DOHH2 (cell line): ENCODE data around the gene CLIC5.

Source experiments
- H3F3A ChIP-seq: fragments of 200-600 bp; sonication (generic), shearing (Covaris generic); 2 replicates; pipeline ENCODE4 v1.6.0; 2016; ENCODE audit warnings: antibody characterized with exemption, mild to moderate bottlenecking; ENCODE audit not compliant: control insufficient read depth, insufficient read depth
- H3K27ac ChIP-seq: fragments of 200-600 bp; sonication (generic); 2 replicates; pipeline ENCODE4 v1.5.1; 2014; ENCODE audit warnings: low read depth, mild to moderate bottlenecking, low read length, moderate library complexity
- H3K27me3 ChIP-seq: fragments of 200-600 bp; sonication (generic); 2 replicates; pipeline ENCODE4 v1.6.1; 2014; ENCODE audit warnings: mild to moderate bottlenecking, low read length, mixed read lengths; ENCODE audit not compliant: control insufficient read depth
- H3K36me3 ChIP-seq: fragments of 200-600 bp; sonication (generic); 2 replicates; pipeline ENCODE4 v1.6.1; 2014; ENCODE audit warnings: mild to moderate bottlenecking, low read length, moderate library complexity, mixed read lengths; ENCODE audit not compliant: control insufficient read depth
- H3K4me1 ChIP-seq: fragments of 200-600 bp; sonication (generic); 2 replicates; pipeline ENCODE4 v1.6.1; 2014; ENCODE audit warnings: mild to moderate bottlenecking, low read length, mixed read lengths; ENCODE audit not compliant: control insufficient read depth
- H3K4me2 ChIP-seq: fragments of 200-600 bp; sonication (generic); 2 replicates; pipeline ENCODE4 v1.6.0; 2014; ENCODE audit warnings: mild to moderate bottlenecking, low read length, moderate library complexity
- H3K4me3 ChIP-seq: fragments of 200-600 bp; sonication (generic); 2 replicates; pipeline ENCODE4 v1.5.1; 2014; ENCODE audit warnings: mild to moderate bottlenecking, low read length, mixed read lengths
- H3K79me2 ChIP-seq: fragments of 200-600 bp; sonication (generic); 2 replicates; pipeline ENCODE4 v1.6.1; 2014; ENCODE audit warnings: mild to moderate bottlenecking, low read length, mixed read lengths; ENCODE audit not compliant: control insufficient read depth
- H3K9me2 ChIP-seq: fragments of 200-600 bp; sonication (generic); replicated peaks from 2 replicates; pipeline ENCODE4 v1.6.1; 2014; ENCODE audit warnings: mild to moderate bottlenecking, low read length, mixed read lengths; ENCODE audit not compliant: control insufficient read depth
- H3K9me3 ChIP-seq: fragments of 200-600 bp; sonication (generic); 2 replicates; pipeline ENCODE4 v1.6.1; 2014; ENCODE audit warnings: antibody characterized with exemption, low read length, mixed read lengths; ENCODE audit not compliant: control insufficient read depth, insufficient read depth
- H4K20me1 ChIP-seq: fragments of 200-600 bp; sonication (generic); 2 replicates; pipeline ENCODE4 v1.6.0; 2014; ENCODE audit warnings: low read depth, mild to moderate bottlenecking, antibody characterized with exemption, low read length, moderate library complexity; ENCODE audit not compliant: control insufficient read depth, insufficient read depth
- EZH2phosphoT487 ChIP-seq: fragments of 200-600 bp; sonication (generic); IDR thresholded peaks from 2 replicates; pipeline ENCODE4 v1.6.1; 2017; ENCODE audit warnings: borderline replicate concordance, mild to moderate bottlenecking, antibody characterized with exemption, low read length, moderate library complexity, mixed read lengths
- TF ChIP-seq, protein P1 (sequence below): fragments of 200-600 bp; sonication (generic); IDR thresholded peaks from one replicate; pipeline ENCODE4 v1.5.1; 2014; ENCODE audit warnings: antibody characterized with exemption, mild to moderate bottlenecking, low read depth, low read length; ENCODE audit not compliant: poor library complexity, severe bottlenecking

The CLIC5 gene

DNA sequence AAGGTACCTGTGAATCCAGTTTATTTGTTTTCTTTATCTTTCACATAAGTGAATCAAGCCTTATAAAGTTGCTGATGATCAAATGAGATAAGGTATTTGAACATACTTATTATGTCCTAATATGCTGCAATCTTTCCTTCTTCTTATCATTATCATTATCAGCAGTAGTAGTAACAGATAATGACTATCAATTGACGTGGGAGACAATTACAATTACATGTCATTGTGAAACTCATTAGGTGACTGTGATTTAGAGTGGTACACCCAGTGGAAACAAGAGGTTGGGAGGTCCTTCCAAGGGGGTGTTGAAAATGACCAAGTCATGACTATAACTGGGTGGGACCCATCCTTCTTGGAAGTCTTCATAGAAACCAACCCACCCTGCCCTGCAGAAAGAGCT lies 2.8 kb downstream of the CLIC5 start:
- Histone ChIP-seq H3K4me1 (no peaks in the 10 kb centered on the region), H3K79me2 (no peaks in the 10 kb centered on the region), H3K4me2 (no peak overlapping the region), H3F3A (no peaks in the 10 kb centered on the region), H4K20me1 (no peaks in the 10 kb centered on the region), H3K36me3 (no peaks in the 10 kb centered on the region), H3K4me3 (no peak overlapping the region), H3K9me3 (peaks cover 5% of the 10 kb centered on the region; the same call in 1 of the 2 replicates), H3K9me2 (no peaks in the 10 kb centered on the region), H3K27ac (no peak overlapping the region), H3K27me3 (no peaks in the 10 kb centered on the region)
- TF ChIP-seq, protein P1, sequence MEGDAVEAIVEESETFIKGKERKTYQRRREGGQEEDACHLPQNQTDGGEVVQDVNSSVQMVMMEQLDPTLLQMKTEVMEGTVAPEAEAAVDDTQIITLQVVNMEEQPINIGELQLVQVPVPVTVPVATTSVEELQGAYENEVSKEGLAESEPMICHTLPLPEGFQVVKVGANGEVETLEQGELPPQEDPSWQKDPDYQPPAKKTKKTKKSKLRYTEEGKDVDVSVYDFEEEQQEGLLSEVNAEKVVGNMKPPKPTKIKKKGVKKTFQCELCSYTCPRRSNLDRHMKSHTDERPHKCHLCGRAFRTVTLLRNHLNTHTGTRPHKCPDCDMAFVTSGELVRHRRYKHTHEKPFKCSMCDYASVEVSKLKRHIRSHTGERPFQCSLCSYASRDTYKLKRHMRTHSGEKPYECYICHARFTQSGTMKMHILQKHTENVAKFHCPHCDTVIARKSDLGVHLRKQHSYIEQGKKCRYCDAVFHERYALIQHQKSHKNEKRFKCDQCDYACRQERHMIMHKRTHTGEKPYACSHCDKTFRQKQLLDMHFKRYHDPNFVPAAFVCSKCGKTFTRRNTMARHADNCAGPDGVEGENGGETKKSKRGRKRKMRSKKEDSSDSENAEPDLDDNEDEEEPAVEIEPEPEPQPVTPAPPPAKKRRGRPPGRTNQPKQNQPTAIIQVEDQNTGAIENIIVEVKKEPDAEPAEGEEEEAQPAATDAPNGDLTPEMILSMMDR = no peak
- TF ChIP-seq EZH2phosphoT487 = no peak

DNA sequence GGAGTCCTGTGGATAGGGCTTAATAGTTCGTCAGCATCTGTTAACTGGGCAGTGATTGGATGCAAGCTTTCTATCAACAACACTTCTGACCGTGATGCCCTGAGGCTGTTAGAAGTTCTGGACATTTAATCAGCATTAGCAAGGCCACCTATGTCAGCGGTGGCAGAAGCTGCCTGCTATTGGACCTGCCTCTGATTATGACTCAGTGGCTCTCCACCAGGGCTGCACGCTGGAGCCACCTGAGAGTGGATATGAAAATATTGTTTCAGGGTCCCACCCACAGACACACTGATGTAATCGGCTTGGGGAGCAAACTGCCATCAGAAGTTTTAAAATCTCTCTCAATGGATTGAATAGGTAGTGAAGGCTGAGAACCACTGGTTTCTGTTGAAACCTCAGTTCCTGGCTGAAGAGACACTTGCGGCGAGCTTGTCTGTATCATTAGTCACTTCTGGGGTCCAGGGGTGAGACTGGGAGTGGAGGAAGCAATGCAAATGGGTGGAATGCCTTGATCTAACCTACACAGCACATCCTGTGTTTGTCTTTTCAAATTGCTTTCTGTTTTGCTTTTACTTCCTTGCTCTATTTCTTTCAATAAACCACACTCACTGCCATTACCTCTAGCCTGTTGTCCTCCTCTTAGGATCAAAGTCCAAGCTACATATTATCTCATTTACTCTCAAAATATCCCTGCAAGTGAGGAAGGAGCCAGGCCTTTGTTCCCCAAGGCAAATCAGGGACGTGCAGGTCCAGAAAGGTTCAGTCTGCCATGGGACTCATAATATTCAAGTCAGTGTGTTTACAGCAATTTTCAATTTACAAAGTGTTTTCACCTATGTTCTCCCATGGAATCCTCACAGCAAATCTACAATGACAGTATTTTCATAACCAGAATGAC lies 4.2 kb downstream of the CLIC5 start:
- no peaks in the 10 kb centered on the region for H3K36me3 ChIP-seq
- H3K4me2 ChIP-seq = no peak overlapping the region

DNA sequence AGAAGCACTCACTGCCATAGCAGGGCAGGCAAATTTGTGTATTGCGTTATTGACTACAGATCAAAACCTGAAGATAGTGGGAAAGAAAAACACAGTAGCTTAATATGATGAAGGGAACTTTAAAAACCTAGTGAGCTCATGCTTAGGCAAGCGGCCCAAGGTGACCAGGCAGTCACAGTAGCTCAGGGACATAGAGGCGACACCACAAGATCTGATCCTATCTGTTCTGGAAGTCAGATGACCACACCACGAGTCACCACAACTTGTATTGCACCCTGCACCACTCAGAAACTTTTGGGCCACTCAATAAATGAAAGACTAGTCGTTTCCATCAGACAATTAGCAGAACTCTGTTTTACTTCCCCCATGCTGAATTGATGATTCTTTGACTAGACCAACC lies 4.9 kb downstream of the CLIC5 start:
- no peaks in the 10 kb centered on the region for H3K27me3 ChIP-seq
- H3K4me3 ChIP-seq = no peak overlapping the region
- TF ChIP-seq, protein P1 = no peak
- no peak for TF ChIP-seq EZH2phosphoT487
- H3K4me2 ChIP-seq = no peak overlapping the region
- no peaks in the 10 kb centered on the region for H3K79me2 ChIP-seq
- H3K36me3 ChIP-seq = no peaks in the 10 kb centered on the region
- no peaks in the 10 kb centered on the region for H3F3A ChIP-seq
- no peaks in the 10 kb centered on the region for H3K9me2 ChIP-seq
- H3K27ac ChIP-seq = no peak overlapping the region
- H3K4me1 ChIP-seq = no peaks in the 10 kb centered on the region
- no peaks in the 10 kb centered on the region for H4K20me1 ChIP-seq
- H3K9me3 ChIP-seq = no peaks in the 10 kb centered on the region; the same call in 1 of the 2 replicates

More for the DNA sequence above, 4.2 kb downstream of the CLIC5 start:
- Histone ChIP-seq H4K20me1 (no peaks in the 10 kb centered on the region), H3K9me2 (no peaks in the 10 kb centered on the region), H3K4me3 (no peak overlapping the region), H3K4me1 (no peaks in the 10 kb centered on the region), H3K27ac (no peak overlapping the region), H3K9me3 (peaks cover 3% of the 10 kb centered on the region; the same call in 1 of the 2 replicates), H3K79me2 (no peaks in the 10 kb centered on the region), H3K27me3 (no peaks in the 10 kb centered on the region), H3F3A (no peaks in the 10 kb centered on the region)
- TF ChIP-seq, protein P1 = no peak
- no peak for TF ChIP-seq EZH2phosphoT487
